HG03045 (cell line): ENCODE results near the gene CSGALNACT2.

Experiments used
- ATAC-seq: cut with Tn5 transposase; IDR thresholded peaks from one replicate; pipeline ENCODE4 v1.9.1; 2021; ENCODE audit warnings: mild to moderate bottlenecking, moderate library complexity; ENCODE audit not compliant: unreplicated experiment

Gene CSGALNACT2

DNA sequence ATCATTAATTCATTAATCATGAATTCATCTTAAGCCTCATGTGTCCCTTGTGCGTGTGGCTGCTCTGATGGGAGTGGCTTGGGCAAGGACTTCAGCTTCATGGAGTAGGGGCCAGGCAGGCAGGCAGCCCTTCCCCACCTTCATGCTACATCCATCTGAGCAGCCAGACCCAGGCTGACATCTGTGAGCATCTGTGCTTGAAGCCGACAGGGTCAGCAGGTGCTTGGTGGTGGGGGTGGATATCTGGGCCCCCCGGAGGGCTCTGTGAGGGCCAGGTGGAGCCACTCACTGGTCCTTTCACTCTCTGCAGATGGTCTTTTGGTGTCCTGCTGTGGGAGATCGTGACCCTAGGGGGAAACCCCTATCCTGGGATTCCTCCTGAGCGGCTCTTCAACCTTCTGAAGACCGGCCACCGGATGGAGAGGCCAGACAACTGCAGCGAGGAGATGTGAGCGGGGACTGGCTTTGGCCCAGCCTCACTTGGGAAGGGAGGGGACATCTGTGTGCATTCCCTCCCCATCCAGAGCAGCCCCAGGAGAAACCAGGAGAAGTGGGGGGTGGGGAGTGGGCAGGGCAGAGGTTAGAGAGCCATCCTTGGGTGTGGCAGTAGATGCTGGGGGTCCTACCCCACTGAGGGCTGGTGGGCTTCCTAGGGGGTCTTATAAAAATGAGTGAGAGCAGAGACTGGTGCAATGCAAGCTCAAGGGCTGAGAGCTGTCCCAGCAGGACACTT is 14.7 kb upstream of the CSGALNACT2 start:
- ATAC-seq: no peak

DNA sequence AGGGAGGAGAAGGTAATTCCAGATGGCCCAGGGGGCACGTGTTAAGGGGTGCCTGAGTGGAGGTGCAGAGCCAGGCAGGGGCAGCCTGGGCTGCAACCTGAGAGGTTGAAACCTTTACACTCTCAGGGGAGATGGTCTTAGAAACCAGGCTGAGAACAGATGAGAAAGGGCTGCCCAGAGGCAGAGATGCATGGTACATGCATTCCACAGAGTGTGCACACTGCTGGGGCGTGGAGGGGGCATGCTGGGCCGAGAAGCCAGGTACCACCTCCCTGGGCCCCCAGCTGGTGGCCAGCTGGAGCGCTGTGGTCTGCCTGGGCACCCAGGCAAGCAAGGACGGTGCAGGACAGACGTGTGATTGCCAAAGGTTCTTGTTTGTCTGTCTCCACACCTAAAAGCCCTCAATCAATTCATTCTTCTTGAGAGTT is 14.1 kb upstream of the CSGALNACT2 start:
- no peak for ATAC-seq

DNA sequence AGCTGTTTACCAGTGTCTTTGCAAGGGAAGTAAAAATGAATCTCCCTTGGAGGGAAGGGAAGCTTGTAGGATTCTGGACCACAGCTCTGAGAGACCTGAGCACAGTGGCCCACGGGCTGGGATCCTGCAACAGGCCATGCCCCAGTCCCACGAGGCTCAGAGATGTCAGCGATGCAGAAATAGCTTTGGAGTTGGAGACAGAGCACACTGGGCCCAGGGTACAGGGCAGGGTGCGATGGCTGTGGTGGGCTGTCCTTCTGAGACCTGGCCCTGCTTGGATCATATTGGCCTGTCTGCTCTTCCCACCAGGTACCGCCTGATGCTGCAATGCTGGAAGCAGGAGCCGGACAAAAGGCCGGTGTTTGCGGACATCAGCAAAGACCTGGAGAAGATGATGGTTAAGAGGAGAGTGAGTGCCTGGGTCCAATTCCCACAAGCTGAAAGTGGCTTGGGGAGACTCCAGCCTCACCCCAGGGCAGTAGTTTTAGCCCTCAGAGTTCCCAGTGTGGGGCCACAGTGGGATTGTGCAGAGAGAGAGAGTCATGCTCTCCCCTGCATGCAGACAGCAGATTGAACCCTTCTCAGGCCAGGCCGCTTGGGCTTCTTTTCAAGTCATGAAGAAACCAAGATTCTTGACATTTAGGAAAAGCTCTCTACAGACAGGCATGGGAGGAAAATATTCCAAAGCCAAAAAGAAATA is 13.5 kb upstream of the CSGALNACT2 start:
- ATAC-seq: no peak

DNA sequence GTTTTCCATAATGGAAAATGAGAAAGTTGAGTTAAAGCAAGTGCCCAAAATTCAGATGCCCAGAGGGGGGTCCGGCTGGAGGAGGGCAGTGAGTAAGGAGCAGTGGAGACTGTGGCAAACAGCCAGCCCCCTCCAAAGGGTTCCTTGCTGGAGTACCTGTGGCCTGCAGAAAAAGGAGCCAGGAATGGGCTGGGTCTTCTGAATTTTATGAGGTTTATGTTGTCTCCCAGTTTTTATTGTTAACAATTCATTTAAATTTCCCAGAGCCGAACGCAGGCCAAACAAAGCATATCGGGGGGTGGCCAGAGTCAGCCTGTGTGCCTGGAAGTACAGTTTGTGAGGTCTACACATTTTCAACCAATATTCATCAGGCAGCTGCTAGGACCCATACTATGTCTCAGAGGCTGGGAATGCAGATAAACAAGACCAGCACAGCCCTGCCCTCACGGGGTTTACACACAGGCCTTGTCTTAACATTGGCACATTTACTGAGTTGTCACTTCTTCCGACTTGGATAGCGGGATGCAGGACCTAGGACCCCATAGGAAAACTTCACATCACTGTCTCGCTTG is 12.9 kb upstream of the CSGALNACT2 start:
- ATAC-seq: no peak

DNA sequence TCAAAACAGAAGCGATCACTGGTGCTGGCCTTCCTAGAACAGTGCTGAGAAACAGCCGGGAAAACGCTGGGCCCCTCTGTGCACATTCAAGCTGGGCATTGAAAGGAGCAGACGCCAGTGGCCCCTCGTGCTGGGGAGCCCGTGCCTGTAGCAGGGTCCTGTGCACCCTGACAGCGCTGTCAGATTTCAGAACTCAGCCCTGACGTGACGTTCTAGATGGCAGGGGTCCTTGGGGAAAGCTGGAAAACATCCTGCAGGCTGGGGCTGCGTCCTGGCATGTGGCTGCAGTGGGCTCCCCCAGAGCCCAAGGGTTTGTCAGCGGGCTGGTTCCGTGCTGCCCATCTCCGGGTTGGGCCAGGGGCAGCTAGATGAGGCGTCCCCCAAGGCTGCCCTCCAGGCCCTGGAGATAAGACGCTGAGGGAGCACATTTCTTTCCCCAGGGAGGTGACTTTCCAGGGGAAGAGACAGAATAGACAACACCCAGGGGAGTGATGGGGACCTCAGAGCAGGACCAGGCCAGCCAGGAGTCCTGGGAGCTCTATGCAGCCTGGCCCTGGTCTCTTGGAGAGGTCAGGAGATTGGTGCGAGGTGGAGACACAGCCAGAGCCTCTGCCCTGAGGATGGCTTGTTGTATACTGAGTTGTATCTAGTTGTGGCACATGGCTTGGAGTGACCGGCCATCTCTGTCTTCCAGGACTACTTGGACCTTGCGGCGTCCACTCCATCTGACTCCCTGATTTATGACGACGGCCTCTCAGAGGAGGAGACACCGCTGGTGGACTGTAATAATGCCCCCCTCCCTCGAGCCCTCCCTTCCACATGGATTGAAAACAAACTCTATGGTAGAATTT is 12.1 kb upstream of the CSGALNACT2 start:
- ATAC-seq: no peak

DNA sequence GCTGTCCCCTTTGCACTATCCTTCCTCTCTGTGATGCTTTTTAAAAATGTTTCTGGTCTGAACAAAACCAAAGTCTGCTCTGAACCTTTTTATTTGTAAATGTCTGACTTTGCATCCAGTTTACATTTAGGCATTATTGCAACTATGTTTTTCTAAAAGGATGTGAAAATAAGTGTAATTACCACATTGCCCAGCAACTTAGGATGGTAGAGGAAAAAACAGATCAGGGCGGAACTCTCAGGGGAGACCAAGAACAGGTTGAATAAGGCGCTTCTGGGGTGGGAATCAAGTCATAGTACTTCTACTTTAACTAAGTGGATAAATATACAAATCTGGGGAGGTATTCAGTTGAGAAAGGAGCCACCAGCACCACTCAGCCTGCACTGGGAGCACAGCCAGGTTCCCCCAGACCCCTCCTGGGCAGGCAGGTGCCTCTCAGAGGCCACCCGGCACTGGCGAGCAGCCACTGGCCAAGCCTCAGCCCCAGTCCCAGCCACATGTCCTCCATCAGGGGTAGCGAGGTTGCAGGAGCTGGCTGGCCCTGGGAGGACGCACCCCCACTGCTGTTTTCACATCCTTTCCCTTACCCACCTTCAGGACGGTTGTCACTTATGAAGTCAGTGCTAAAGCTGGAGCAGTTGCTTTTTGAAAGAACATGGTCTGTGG is 11.4 kb upstream of the CSGALNACT2 start:
- ATAC-seq: no peak

DNA sequence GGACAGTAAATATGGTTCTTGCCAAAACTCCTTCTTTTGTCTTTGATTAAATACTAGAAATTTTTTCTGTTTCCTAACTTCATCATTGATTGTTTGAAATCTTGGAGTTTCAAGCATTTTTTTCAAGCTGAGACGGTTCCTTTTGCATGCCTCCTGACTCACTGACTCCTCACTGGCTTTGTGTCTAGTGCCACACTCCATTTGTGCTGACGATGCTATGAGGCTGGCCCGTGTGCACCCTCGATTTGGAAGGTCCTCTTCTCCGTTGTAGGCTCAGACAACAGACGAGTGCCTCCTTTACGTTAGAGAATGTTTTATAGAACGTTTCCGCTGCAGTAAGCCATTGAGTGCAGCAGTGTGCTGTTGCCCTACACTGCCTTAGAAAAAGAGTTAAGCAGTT is 10.8 kb upstream of the CSGALNACT2 start:
- ATAC-seq: no peak

DNA sequence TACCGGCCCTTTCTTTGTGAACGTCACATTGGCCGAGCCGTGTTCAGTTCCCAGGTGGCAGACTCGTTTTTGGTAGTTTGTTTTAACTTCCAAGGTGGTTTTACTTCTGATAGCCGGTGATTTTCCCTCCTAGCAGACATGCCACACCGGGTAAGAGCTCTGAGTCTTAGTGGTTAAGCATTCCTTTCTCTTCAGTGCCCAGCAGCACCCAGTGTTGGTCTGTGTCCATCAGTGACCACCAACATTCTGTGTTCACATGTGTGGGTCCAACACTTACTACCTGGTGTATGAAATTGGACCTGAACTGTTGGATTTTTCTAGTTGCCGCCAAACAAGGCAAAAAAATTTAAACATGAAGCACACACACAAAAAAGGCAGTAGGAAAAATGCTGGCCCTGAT is 9.9 kb upstream of the CSGALNACT2 start:
- ATAC-seq: no peak

DNA sequence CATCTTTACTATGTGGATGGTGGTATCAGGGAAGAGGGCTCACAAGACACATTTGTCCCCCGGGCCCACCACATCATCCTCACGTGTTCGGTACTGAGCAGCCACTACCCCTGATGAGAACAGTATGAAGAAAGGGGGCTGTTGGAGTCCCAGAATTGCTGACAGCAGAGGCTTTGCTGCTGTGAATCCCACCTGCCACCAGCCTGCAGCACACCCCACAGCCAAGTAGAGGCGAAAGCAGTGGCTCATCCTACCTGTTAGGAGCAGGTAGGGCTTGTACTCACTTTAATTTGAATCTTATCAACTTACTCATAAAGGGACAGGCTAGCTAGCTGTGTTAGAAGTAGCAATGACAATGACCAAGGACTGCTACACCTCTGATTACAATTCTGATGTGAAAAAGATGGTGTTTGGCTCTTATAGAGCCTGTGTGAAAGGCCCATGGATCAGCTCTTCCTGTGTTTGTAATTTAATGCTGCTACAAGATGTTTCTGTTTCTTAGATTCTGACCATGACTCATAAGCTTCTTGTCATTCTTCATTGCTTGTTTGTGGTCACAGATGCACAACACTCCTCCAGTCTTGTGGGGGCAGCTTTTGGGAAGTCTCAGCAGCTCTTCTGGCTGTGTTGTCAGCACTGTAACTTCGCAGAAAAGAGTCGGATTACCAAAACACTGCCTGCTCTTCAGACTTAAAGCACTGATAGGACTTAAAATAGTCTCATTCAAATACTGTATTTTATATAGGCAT is 9.1 kb upstream of the CSGALNACT2 start:
- peak; percentile 71 for ATAC-seq

DNA sequence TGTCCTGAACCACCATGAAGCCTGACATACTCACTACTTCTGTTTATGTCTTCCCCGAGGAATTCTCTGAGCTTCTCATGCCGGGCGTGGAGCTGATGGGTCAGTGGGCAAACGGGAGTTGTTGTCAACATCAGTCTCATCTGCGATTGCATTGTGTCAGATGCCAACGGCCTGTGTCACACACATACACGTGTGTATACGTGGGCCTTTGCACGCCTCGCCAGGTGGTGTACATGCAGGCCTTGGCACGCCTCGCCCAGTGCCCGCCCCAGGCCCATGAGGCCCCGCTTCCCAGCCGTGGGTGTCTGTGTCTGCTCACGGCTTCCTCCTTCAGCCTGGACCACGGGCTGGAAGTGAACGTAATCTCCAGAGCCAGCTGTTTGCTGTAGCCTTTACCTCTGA is 7.5 kb upstream of the CSGALNACT2 start:
- no peak for ATAC-seq

DNA sequence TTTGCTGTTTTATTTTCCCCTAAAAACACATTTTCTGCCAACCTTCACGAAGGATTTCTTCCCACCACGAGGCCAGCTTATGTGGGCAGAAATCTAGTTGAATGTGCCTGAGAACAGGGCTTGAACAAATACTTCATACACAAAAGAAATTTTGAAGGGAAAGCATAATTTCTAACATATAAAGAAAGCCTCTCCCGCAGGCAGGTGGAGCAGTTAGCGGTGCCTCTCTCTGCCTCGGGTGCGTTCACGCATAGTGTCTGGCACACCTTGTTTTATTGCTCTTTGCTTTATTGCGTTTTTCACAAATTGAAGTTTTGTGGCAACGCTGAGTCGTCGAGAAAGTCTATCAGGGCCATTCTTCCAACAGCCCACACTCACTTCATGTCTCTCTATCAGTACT is 7.0 kb upstream of the CSGALNACT2 start:
- ATAC-seq: no peak

DNA sequence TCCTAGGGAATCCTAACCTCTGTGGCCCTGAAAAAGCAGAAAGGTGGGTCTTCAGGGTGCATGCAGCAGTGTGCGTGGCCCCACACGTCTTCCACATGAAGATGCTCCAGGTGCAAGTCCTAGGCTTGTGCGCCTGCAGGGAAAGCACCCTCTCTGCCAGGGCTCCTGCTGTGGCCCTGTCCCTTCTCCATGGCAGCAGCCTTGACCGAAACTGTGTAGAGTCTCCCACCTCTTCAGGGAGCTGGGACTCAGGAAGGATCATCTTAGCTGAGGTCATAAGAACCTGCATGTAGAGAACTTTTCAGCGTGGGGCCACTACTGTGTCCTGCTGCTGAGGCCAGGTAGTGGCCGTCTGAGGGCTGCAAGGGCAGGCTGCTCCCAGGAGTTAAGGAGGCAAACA is 6.3 kb upstream of the CSGALNACT2 start:
- no peak for ATAC-seq

DNA sequence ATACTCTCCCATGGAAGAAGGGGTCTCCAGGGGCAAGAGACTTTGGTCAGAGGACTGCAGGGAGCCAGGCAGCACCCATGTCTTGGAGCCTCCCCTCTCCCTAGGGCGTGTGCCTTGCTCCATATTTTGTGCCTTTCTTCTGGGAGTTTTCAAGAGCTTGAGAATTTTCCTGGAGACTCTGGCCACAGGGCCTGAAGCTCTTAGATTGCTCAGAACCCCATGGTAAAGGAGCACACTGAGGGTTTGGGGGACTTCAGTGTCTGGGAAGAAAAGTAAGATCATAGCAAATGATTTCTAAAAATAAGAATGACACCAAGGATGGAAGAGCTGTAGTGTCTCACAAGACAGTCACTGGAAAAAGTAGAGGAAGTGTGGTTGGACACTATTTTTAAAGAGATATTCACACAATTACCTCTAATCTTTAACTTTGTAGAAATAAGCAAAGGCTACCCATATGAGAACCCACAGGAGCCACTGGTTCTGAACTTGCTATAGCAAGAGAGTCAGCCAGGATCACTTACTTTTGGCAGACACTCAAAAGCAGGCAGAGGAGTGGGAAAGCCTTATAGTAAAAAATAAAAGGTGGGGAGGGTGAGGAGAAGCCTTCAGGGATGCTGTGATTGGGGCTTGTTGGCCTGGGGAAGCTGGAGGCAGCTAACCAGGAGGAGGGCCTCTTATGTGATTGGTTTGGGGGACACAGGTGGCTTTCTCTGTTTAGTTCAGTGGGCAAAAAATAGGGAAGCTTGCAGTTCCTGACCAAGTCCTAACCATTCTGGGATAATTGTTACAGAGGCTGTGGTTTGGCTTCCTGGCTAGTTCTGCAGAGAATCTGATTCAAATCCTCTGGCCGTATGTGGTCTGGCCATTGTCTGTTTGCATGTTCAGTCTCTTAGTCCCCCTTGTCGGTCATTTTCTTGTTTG is 5.1 kb upstream of the CSGALNACT2 start:
- ATAC-seq: no peak

DNA sequence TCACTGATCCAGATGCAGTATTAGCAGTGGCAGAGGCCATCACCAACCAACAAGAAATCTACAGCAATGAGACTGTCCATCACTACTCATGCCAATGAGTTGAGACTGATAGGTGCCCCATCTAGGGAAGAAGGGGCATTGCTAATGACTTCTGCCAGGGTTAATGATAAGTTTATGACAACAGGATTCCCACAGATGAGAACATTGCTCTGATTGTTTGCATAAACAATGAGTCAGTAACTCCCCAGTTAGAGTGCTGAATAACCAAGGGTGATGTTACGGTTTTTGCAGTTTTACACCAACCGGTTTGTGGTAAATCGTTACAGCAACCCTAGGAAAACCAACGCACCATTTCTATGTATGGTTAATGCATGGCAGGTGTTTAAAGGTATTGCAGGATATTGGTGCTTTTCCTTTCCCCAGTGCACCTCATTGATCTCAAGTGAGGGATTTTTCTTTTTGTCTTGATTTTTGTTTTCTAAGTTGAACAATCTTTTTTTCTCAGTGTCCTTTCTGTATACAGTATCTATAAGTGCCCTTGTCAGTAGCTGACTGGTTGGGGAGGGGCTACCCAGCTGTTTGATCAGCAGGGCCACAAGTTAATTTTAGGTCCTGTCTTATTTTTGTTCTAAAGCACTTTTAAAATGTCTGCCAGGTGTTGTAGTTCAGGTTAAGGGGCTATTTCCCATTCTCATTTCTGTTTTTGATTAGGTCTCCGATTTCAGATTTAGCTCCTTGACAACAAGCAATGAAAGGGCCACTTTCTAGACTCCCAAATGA is 3.9 kb upstream of the CSGALNACT2 start:
- no peak for ATAC-seq

DNA sequence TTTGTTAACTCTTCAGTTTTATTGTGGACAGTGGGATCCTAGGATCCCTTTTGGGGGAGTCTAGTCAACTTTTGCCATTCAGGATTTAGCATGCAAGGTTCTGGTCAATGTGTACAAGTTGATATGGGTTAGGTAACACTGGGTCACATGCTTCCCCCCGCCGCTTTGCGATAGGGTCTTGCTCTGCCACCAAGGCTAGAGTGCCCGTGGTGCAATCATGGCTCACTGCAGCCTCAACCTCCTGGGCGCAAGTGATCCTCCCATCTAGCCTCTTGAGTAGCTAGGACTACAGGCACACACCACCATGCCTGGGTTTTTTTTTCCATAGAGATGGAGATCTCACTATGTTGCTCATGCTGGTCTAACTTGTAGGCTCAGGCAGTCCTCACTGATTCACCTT is 3.2 kb upstream of the CSGALNACT2 start:
- ATAC-seq: no peak

DNA sequence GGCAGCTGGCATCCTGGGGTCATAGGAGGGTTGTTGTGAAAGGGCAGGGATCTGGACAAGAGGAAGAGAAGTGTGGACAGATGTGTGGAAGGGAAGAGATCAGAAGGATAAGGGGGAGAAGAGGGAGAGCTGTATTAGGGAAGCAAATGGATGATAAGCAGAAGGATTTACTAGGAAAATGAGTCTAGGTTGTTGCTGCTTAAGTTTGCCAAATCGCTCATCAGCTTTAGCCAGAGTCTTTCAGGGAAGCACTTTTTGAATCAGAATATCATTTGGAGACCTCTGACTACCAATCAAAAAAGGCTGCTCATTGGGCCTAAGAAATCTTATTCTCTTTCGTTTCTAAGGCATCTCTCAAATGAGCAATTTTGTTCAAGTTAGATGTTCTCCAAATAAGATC is 2.6 kb upstream of the CSGALNACT2 start:
- no peak for ATAC-seq

DNA sequence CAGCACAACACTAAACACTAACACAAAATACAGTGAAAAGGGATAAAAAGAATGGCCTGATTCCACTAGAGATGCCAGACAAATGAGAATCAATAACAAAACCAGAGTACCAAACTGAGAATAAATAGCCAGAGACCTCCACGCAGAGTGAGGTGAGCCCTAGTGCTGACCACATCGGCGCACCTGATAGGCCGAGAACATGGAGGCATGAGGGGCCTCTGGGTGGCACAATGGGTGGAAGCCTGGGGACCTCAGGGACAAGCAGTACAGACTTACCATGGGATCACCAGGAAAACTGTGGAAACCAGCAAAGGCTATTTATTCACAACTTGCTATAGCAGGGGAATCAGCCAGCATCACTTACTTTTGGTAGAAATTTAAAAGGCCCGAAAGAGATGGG is 1.8 kb upstream of the CSGALNACT2 start:
- no peak for ATAC-seq

DNA sequence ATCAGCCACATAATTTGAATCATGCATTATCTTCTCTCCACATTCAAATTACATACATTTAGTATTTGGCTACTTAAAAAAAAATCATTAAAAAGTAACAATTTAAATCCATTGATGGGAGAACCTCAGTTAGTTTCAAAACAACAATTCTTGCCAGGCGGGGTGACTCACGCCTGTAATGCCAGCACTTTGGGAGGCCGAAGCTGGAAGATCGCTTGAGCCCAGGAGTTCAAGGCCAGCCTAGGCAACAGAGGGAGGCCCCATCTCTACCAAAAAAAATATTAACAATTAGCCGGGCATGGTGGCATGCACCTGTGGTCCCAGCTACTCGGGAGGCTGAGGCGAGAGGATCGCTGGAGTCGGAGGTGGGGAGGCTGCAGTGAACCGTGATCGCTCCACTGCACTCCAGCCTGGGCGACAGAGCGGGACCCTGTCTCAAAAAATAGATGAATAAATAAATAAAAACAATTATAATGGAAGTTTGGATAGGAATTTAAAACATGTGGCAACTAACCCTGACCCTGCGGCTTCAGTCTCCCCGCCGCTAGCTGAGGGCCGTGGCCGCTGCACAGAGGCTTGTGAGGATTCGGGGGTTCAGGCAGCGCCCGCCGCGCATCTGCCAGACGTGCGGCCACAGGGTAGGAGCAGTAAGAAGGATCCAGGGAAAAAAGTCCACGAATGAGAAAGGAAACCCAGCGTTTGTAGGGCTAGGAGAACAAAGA is 1.1 kb upstream of the CSGALNACT2 start:
- ATAC-seq: no peak
